Stimulated activated CD4-positive, alpha-beta T cell treated with anti-CD3 and anti-CD28 coated beads, Interleukin-4, amount 100 ng/mL, for 1 hour (primary cell): ENCODE measurements around the gene NCKAP5.

Source experiments
- DNase-seq: peaks from one replicate; pipeline ENCODE4 v3.0.0-alpha.2; 2020

NCKAP5 gene

GRCh38 chr2:133573491-133574162, 5.4 kb upstream of the NCKAP5 start:
- no peak for DNase-seq

GRCh38 chr2:133571249-133571648, 3.0 kb upstream of the NCKAP5 start:
- DNase-seq, result no peak

GRCh38 chr2:133570542-133570941, 2.3 kb upstream of the NCKAP5 start:
- no peak for DNase-seq

- DNase-seq, result no peak
Measured at GRCh38 chr2:133569286-133569830, 1.1 kb upstream of the NCKAP5 start.

GRCh38 chr2:133568598-133568997, 335 bp upstream of the NCKAP5 start:
- DNase-seq, result no peak

GRCh38 chr2:133562558-133562957, 5.7 kb downstream of the NCKAP5 start:
- no peak for DNase-seq

GRCh38 chr2:133561045-133561852, 7.0 kb downstream of the NCKAP5 start:
- DNase-seq, result no peak

GRCh38 chr2:133557614-133558013, 10.6 kb downstream of the NCKAP5 start:
- DNase-seq, result no peak

- DNase-seq, result no peak
Measured at GRCh38 chr2:133553838-133554408, 14.3 kb downstream of the NCKAP5 start.

GRCh38 chr2:133553251-133553650, 15.0 kb downstream of the NCKAP5 start:
- DNase-seq, result no peak

GRCh38 chr2:133552821-133553220, 15.4 kb downstream of the NCKAP5 start:
- DNase-seq, result no peak

GRCh38 chr2:133541797-133542196, 26.5 kb downstream of the NCKAP5 start:
- DNase-seq, result no peak

- DNase-seq, result no peak
Measured at GRCh38 chr2:133541376-133541775, 26.9 kb downstream of the NCKAP5 start.

- DNase-seq, result no peak
Measured at GRCh38 chr2:133532919-133533318, 35.3 kb downstream of the NCKAP5 start.

- DNase-seq, result no peak
Measured at GRCh38 chr2:133531382-133531781, 36.9 kb downstream of the NCKAP5 start.

GRCh38 chr2:133530645-133531044, 37.6 kb downstream of the NCKAP5 start:
- no peak for DNase-seq

GRCh38 chr2:133526530-133527300, 41.5 kb downstream of the NCKAP5 start:
- DNase-seq, result no peak

GRCh38 chr2:133525613-133526529, 42.4 kb downstream of the NCKAP5 start:
- no peak for DNase-seq

GRCh38 chr2:133525090-133525489, 43.2 kb downstream of the NCKAP5 start:
- no peak for DNase-seq

GRCh38 chr2:133523406-133523805, 44.9 kb downstream of the NCKAP5 start:
- DNase-seq, result no peak

- no peak for DNase-seq
Measured at GRCh38 chr2:133522204-133522603, 46.1 kb downstream of the NCKAP5 start.
